HG03159 (cell line): ENCODE results near the gene NECTIN1.

Source experiments
- ATAC-seq: cut with Tn5 transposase; IDR thresholded peaks from one replicate; pipeline ENCODE4 v1.9.1; 2021; ENCODE audit warnings: mild to moderate bottlenecking, moderate library complexity; ENCODE audit not compliant: unreplicated experiment

The NECTIN1 gene

GRCh38 chr11:119737366-119738058, 8.5 kb upstream of the NECTIN1 start:
- no peak for ATAC-seq

- no peak for ATAC-seq
These were observed 5.8 kb upstream of the NECTIN1 start for GRCh38 chr11:119734788-119735187.

GRCh38 chr11:119730789-119731386, 1.9 kb upstream of the NECTIN1 start:
- ATAC-seq: no peak

- ATAC-seq: no peak
These were observed 1.1 kb upstream of the NECTIN1 start for GRCh38 chr11:119729951-119730613.

- ATAC-seq: peak; percentile 29
These were observed 554 bp upstream of the NECTIN1 start for GRCh38 chr11:119729581-119729927.

- no peak for ATAC-seq
These were observed 781 bp downstream of the NECTIN1 start for GRCh38 chr11:119728211-119728626.

GRCh38 chr11:119727523-119728151, 1.4 kb downstream of the NECTIN1 start:
- ATAC-seq: no peak

GRCh38 chr11:119726585-119727522, 2.1 kb downstream of the NECTIN1 start:
- ATAC-seq: no peak

- ATAC-seq: no peak
These were observed 2.8 kb downstream of the NECTIN1 start for GRCh38 chr11:119726150-119726553.

- ATAC-seq: no peak
These were observed 4.0 kb downstream of the NECTIN1 start for GRCh38 chr11:119724956-119725355.

- ATAC-seq: no peak
These were observed 5.1 kb downstream of the NECTIN1 start for GRCh38 chr11:119723952-119724325.

GRCh38 chr11:119723243-119723951, 5.6 kb downstream of the NECTIN1 start:
- no peak for ATAC-seq

GRCh38 chr11:119722281-119722794, 6.7 kb downstream of the NECTIN1 start:
- ATAC-seq: no peak

- ATAC-seq: no peak
These were observed 7.6 kb downstream of the NECTIN1 start for GRCh38 chr11:119721129-119722120.

- no peak for ATAC-seq
These were observed 8.6 kb downstream of the NECTIN1 start for GRCh38 chr11:119720311-119720913.

GRCh38 chr11:119717839-119718534, 11.0 kb downstream of the NECTIN1 start:
- no peak for ATAC-seq

- no peak for ATAC-seq
These were observed 12.2 kb downstream of the NECTIN1 start for GRCh38 chr11:119716582-119717498.
